Ectodermal cell (in vitro differentiated cells): ENCODE results near the gene PPP1R13B.
"Not testable (repeated sequence)": the region's sequence is repeated elsewhere in the genome, so short reads cannot be mapped to it uniquely, and the experiment has no call there.

Source experiments
- H3K27ac ChIP-seq: 2 replicates; pipeline ENCODE4 v1.7.0; 2013; ENCODE audit warnings: mild to moderate bottlenecking, low read depth, low read length; ENCODE audit not compliant: insufficient read depth, poor library complexity, severe bottlenecking
- H3K27me3 ChIP-seq: 2 replicates; pipeline ENCODE4 v1.7.0; 2013; ENCODE audit warnings: mild to moderate bottlenecking, low read length; ENCODE audit not compliant: insufficient read depth, control insufficient read depth, poor library complexity, severe bottlenecking
- H3K36me3 ChIP-seq: one replicate; pipeline ENCODE4 v1.7.0; 2013; ENCODE audit warnings: low read length; ENCODE audit not compliant: control insufficient read depth, insufficient read depth
- H3K4me1 ChIP-seq: one replicate; pipeline ENCODE4 v1.7.0; 2013; ENCODE audit warnings: low read length; ENCODE audit not compliant: control insufficient read depth, insufficient read depth
- H3K4me3 ChIP-seq: 2 replicates; pipeline ENCODE4 v1.7.0; 2013; ENCODE audit warnings: low read depth, low read length, control low read depth; ENCODE audit not compliant: insufficient read depth
- H3K9me3 ChIP-seq: 2 replicates; pipeline ENCODE4 v1.7.0; 2013; ENCODE audit warnings: mild to moderate bottlenecking, low read length, moderate library complexity; ENCODE audit not compliant: control insufficient read depth
- WGBS, 2 experiments: methylation state at CpG; one replicate each; pipeline ENCODE4 v1.1.7; 2013; ENCODE audit warnings: missing lambda C conversion rate in 2 of 2; 5-methylcytosine and 5-hydroxymethylcytosine counted together

PPP1R13B gene

GRCh38 chr14:103693515-103693914 is 153.9 kb downstream of the PPP1R13B start:
- Histone ChIP-seq H3K4me3 (no peak overlapping the region), H3K4me1 (peaks cover 3% of the 10 kb centered on the region), H3K9me3 (no peaks in the 10 kb centered on the region), H3K36me3 (peaks cover 13% of the 10 kb centered on the region), H3K27me3 (no peaks in the 10 kb centered on the region), H3K27ac (no peak overlapping the region)
- 96% methylated on average over 22 of the region's 22 CpGs for WGBS, 2 experiments

GRCh38 chr14:103692871-103693270 is 154.5 kb downstream of the PPP1R13B start:
- 94 to 95% methylated on average over 12 of the region's 12 CpGs for WGBS, 2 experiments
- H3K4me3 ChIP-seq: no peak overlapping the region
- H3K27ac ChIP-seq: no peak overlapping the region
- H3K27me3 ChIP-seq: no peaks in the 10 kb centered on the region
- no peaks in the 10 kb centered on the region for H3K9me3 ChIP-seq
- H3K4me1 ChIP-seq: peaks cover 3% of the 10 kb centered on the region
- peaks cover 13% of the 10 kb centered on the region for H3K36me3 ChIP-seq

- Histone ChIP-seq H3K4me3 (no peak overlapping the region), H3K4me1 (peaks cover 3% of the 10 kb centered on the region), H3K36me3 (peaks cover 13% of the 10 kb centered on the region), H3K9me3 (no peaks in the 10 kb centered on the region), H3K27ac (no peak overlapping the region), H3K27me3 (no peaks in the 10 kb centered on the region)
- 95 to 98% methylated on average over 17 of the region's 17 CpGs for WGBS, 2 experiments
Observed at GRCh38 chr14:103692159-103692558, 155.2 kb downstream of the PPP1R13B start.

- H3K4me1 ChIP-seq, H3K4me3 ChIP-seq, H3K9me3 ChIP-seq, H3K27ac ChIP-seq, H3K27me3 ChIP-seq: not testable (repeated sequence)
- peaks cover 13% of the 10 kb centered on the region for H3K36me3 ChIP-seq
- 95 to 96% methylated on average over 5 of the region's 5 CpGs for WGBS, 2 experiments
Observed at GRCh38 chr14:103691655-103692054, 155.7 kb downstream of the PPP1R13B start.

- no peaks in the 10 kb centered on the region for H3K27me3 ChIP-seq
- H3K4me3 ChIP-seq: no peak overlapping the region
- H3K4me1 ChIP-seq: no peaks in the 10 kb centered on the region
- peaks cover 20% of the 10 kb centered on the region for H3K36me3 ChIP-seq
- H3K27ac ChIP-seq: no peak overlapping the region
- 95% methylated on average over 8 of the region's 8 CpGs for WGBS, 2 experiments
- H3K9me3 ChIP-seq: no peaks in the 10 kb centered on the region
Observed at GRCh38 chr14:103690332-103690731, 157.0 kb downstream of the PPP1R13B start.

DNA sequence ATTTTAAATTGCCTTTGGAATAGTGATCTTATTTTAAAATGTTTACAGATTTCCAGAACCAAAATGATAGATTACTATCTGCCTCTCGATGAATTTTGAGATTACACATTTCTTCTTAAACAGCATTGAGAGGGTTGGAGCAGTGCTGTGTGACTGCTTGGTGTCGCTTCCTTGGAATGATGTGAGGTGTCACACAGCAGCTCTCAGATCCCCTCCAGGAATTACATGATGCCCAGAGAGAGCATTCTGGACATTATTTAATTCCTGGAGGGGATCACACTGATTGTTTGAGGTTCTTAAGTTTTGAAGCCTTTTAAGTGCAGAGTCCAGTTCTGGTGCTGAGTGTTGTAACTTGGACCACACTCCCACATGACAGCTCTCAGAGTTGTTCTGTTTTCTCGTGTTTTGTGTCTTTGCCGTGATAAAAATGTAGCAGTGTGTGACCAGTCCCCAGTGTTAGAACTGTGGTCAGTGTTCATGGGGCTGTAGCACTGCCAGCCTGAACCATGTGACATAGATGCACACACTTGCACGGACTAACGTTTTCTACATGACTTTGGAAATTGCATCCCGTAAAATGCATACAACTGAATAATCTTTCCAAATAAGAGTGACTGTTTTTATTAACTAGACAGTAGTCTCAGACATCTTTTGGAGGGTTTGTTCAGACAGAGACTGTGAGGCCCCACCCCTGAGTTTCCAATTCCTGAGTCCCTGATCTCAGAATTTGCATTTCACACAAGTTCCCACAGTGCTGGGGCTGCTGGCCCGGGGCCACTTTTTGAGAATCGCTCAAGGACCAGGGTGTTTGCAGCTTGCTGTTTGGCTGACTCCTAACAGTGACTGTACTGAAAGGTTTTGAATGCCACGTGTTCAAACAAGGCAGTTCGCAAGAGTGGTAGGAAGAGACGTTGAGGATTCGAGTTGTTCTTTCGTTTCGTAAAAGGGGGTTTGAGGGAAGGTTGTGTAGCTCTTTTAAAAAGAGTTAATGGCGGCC is 158.2 kb downstream of the PPP1R13B start:
- Histone ChIP-seq H3K27me3 (no peaks in the 10 kb centered on the region), H3K9me3 (no peaks in the 10 kb centered on the region), H3K4me1 (no peaks in the 10 kb centered on the region), H3K27ac (no peak overlapping the region), H3K4me3 (no peak overlapping the region), H3K36me3 (peaks cover 20% of the 10 kb centered on the region)
- WGBS, 2 experiments: 91 to 93% methylated on average over 16 of the region's 16 CpGs

GRCh38 chr14:103688441-103688840 is 158.9 kb downstream of the PPP1R13B start:
- Histone ChIP-seq H3K27me3 (no peaks in the 10 kb centered on the region), H3K36me3 (peaks cover 17% of the 10 kb centered on the region), H3K4me1 (no peaks in the 10 kb centered on the region), H3K4me3 (no peak overlapping the region), H3K9me3 (no peaks in the 10 kb centered on the region), H3K27ac (no peak overlapping the region)
- WGBS, 2 experiments: 96 to 97% methylated on average over 5 of the region's 5 CpGs

DNA sequence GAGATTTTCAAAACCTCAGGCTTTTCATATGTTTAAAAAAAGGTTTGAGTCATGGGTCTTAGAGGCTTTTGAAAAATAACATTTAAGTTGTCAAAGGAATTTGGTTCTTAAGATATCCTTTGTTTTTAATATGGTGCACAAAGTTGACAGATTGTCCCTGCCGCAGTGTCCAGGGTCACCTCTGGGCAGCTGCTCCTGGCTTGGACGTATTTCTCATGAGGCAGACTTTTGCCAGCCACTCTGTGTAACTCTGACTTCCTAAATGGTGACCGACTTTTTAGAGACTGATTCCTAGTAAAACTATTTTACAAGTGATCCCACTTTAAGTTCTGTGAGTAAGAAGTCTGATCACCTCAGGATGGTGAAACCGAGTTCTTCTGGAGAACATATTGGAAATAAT is 159.7 kb downstream of the PPP1R13B start:
- WGBS, 2 experiments: 93 to 95% methylated on average over 4 of the region's 4 CpGs
- Histone ChIP-seq H3K27me3 (no peaks in the 10 kb centered on the region), H3K4me3 (no peak overlapping the region), H3K4me1 (no peaks in the 10 kb centered on the region), H3K9me3 (no peaks in the 10 kb centered on the region), H3K36me3 (peaks cover 23% of the 10 kb centered on the region), H3K27ac (no peak overlapping the region)

DNA sequence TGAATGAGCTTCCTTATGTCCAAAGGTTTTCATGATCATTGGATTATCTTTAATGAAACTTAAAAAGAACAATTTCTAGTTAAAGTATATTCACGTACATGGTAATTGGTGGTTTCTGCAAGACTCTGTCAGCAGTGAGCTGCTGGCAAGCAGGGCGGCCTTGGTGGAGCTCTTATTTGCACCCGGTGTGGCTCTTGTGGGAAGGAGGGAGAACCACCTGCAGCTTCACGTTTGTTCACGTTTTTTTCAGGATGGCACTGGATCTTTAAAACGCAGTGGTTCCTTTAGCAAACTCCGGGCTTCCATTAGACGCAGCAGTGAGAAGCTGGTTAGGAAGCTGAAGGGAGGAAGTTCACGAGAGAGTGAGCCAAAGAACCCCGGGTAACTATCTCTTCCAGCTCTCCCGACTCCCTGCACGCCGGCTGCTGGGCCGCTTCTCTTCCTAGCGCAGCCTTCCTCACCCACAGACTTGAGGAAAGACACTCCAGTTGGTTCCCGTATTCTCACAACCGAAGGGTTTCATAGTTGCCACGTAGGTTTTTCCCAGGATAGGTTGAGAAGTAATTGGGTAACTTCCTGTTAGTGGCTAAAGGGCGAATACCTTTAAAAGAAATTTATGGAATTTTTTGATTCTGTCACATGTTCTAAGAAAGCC is 160.4 kb downstream of the PPP1R13B start:
- Histone ChIP-seq H3K9me3 (no peaks in the 10 kb centered on the region), H3K4me1 (no peaks in the 10 kb centered on the region), H3K27ac (no peak overlapping the region), H3K36me3 (peaks cover 23% of the 10 kb centered on the region), H3K27me3 (no peaks in the 10 kb centered on the region), H3K4me3 (no peak overlapping the region)
- 96% methylated on average over 19 of the region's 19 CpGs for WGBS, 2 experiments
